OCI-LY7 (cell line): ENCODE data around the gene SMYD1. TPM values are rescaled to one million over a fixed set of nuclear protein-coding genes. Genes with fewer than 3 reads are reported as not detected.
"Not testable (repeated sequence)": the region's sequence is repeated elsewhere in the genome, so short reads cannot be mapped to it uniquely, and the experiment has no call there.

Experiments
- Bru-seq: library from RNA; stranded (reverse); fragments of 400-500 nt; gene quantifications from one replicate; lab custom pipeline; 2021; lab: Mats Ljungman, UMichigan
- BruChase-seq, 2 experiments: library from RNA; stranded (reverse); fragments of 400-500 nt; gene quantifications; one replicate each; lab custom pipeline; 2021; lab: Mats Ljungman, UMichigan
- BruUV-seq: library from RNA; stranded (reverse); fragments of 400-500 nt; replicated peaks from 2 replicates; lab custom pipeline; 2021; lab: Mats Ljungman, UMichigan
- CTCF ChIA-PET: fragments of 300-600 bp; sonication (Branson Sonifier 250); formaldehyde crosslinking; loops from one replicate; lab custom pipeline; 2022; ENCODE audit warnings: antibody characterized with exemption; ENCODE audit not compliant: unreplicated experiment; lab: Charles Lee
- POLR2A ChIA-PET: fragments of 300-600 bp; sonication (Branson Sonifier 250); formaldehyde crosslinking; loops from one replicate; lab custom pipeline; 2022; ENCODE audit warnings: antibody characterized with exemption; lab: Charles Lee
- DNase-seq: peaks from one replicate; pipeline ENCODE4 v3.0.0-alpha.2; 2015; ENCODE audit warnings: low spot score
- H2AFZ ChIP-seq: fragments of 200-600 bp; sonication (generic), shearing (Covaris generic); 2 replicates; pipeline ENCODE4 v1.6.1; 2014; ENCODE audit warnings: mild to moderate bottlenecking, antibody characterized with exemption, low read length, moderate library complexity
- H3K27ac ChIP-seq: fragments of 200-600 bp; sonication (generic); 2 replicates; pipeline ENCODE4 v1.5.1; 2014; ENCODE audit warnings: mixed run types, low read depth, mild to moderate bottlenecking, moderate library complexity, low read length, inconsistent platforms; ENCODE audit not compliant: poor library complexity, severe bottlenecking
- H3K36me3 ChIP-seq: fragments of 200-600 bp; sonication (generic); 2 replicates; pipeline ENCODE4 v1.6.1; 2014; ENCODE audit warnings: mild to moderate bottlenecking, antibody characterized with exemption, low read length, moderate library complexity, mixed read lengths; ENCODE audit not compliant: insufficient read depth
- H3K4me1 ChIP-seq: fragments of 200-600 bp; sonication (generic); 2 replicates; pipeline ENCODE4 v1.5.1; 2014; ENCODE audit warnings: mild to moderate bottlenecking, low read length; ENCODE audit not compliant: insufficient read depth, poor library complexity, severe bottlenecking
- H3K4me2 ChIP-seq: fragments of 200-600 bp; sonication (generic); 2 replicates; pipeline ENCODE4 v1.6.1; 2014; ENCODE audit warnings: mild to moderate bottlenecking, low read length
- H3K4me3 ChIP-seq: fragments of 200-600 bp; sonication (generic); 2 replicates; pipeline ENCODE4 v1.5.1; 2014; ENCODE audit warnings: mild to moderate bottlenecking, low read depth, low read length; ENCODE audit not compliant: poor library complexity, severe bottlenecking
- H3K79me2 ChIP-seq: fragments of 200-600 bp; sonication (generic); 2 replicates; pipeline ENCODE4 v1.6.1; 2016; ENCODE audit warnings: low read depth, mild to moderate bottlenecking, low read length, moderate library complexity, mixed read lengths; ENCODE audit not compliant: insufficient read depth
- H3K9me2 ChIP-seq: fragments of 200-600 bp; sonication (generic); 2 replicates; pipeline ENCODE4 v1.6.1; 2016; ENCODE audit warnings: mild to moderate bottlenecking, low read length, mixed read lengths; ENCODE audit not compliant: insufficient read depth
- H3K9me3 ChIP-seq: fragments of 200-600 bp; sonication (generic); 2 replicates; pipeline ENCODE4 v1.6.1; 2014; ENCODE audit warnings: mild to moderate bottlenecking, mixed run types, low read length, mixed read lengths
- H4K20me1 ChIP-seq: fragments of 200-600 bp; sonication (generic); 2 replicates; pipeline ENCODE4 v1.6.1; 2014; ENCODE audit warnings: mild to moderate bottlenecking, antibody characterized with exemption, low read length, moderate library complexity, mixed read lengths; ENCODE audit not compliant: insufficient read depth
- EZH2phosphoT487 ChIP-seq: fragments of 200-600 bp; sonication (generic); IDR thresholded peaks from 2 replicates; pipeline ENCODE4 v1.6.1; 2018; ENCODE audit warnings: low read depth, borderline replicate concordance, mild to moderate bottlenecking, mixed run types, antibody characterized with exemption, low read length, moderate library complexity, mixed read lengths
- intact Hi-C: fragments of 100-400 bp; cut with micrococcal nuclease; formaldehyde crosslinking; loops from one replicate; pipeline ENCODE4 v1.10.0; 2022; ENCODE audit not compliant: unreplicated experiment
- long read RNA-seq: library from polyadenylated mRNA; stranded (forward); transcript quantifications from one replicate; pipeline ENCODE4 v2.0.0, GENCODE V29; 2022
- total RNA-seq, 2 experiments: library from RNA; depleted of rRNA in 1 of 2; stranded (reverse); fragments of >200 nt in 1 of 2; shearing (Covaris generic) in 1 of 2; gene quantifications; 2 replicates each; pipeline ENCODE4 v1.2.3, GENCODE V29; 2014 to 2022
- TF ChIP-seq, protein P1 (sequence below): fragments of 200-600 bp; sonication (generic); conservative IDR thresholded peaks from 2 replicates; pipeline ENCODE4 v1.5.1; 2014; ENCODE audit warnings: mild to moderate bottlenecking, antibody characterized with exemption, low read length, moderate library complexity, mixed read lengths

SMYD1 gene
- total RNA-seq (2014; rRNA removed; shearing (Covaris generic)) = not detected in 2 replicates
- total RNA-seq (2022) = not detected in 2 replicates
- Bru-seq, nascent RNA = not detected
- BruChase-seq, experiment 1, labeled RNA remaining after a 6-hour chase = percentile 5 among the genes with signal in this experiment
- not detected for BruChase-seq, experiment 2, labeled RNA remaining after a 2-hour chase
- long read RNA-seq = 0 reads

DNA sequence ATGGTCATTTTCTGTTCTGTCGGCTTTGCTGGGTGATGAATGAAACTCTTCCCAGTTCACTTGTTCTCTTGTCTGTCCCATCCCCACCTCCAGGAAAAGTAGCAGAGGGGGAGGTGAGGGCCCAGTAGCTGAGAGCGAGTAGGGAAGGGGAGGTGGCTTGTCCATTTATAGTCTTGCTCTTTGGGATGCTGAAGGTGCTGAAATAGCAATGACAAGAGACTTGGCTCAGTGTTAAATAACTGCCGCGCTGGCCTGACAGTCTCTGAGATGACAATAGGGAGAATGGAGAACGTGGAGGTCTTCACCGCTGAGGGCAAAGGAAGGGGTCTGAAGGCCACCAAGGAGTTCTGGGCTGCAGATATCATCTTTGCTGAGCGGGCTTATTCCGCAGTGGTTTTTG is at the start of gene SMYD1:
SMYD1 (plus strand) TSS at position 228 of the 400 bp plus-strand sequence; CDS start at position 268, 40 bp downstream.
- no TSS peak for BruUV-seq

DNA sequence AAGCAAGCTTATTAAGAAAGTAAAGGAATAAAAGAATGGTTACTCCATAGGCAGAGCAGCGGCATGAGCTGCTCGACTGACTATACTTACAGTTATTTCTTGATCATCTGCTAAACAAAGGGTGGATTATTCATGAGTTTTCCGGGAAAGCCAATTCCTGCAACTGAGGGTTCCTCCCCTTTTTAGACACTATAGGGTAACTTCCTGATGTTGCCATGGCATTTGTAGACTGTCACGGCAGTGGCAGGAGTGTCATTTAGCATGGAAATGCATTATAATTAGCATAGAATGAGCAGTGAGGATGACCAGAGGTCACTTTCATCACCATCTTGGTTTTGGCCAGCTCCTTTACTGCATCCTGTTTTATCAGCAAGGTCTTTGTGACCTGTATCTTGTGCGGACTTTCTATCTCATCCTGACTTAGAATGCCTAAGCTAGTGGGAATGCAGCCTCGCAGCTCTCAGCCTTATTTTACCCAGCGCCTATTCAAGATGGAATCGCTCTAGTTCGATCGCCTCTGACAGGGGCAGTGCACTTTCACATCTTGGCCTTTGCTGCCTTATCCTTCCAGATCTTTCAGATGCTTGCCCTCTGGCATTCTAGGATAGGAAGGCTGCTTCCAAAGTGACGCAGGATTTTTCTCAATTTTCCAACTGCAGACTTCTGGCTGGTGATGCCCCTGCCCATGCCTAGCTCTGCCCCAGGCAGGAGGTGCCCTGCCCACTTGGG is 49.4 kb upstream of the SMYD1 start:
- not testable (repeated sequence) for BruUV-seq

More for the DNA sequence above, at the start of gene SMYD1:
- H3K27ac ChIP-seq = no peak within 1 kb of the TSS
- CTCF ChIA-PET = no interaction called here
- H2AFZ ChIP-seq = no peak within 1 kb of the TSS
- intact Hi-C loops = no loop called here
- no peak within 1 kb of the TSS for H3K4me3 ChIP-seq
- no peak for DNase-seq
- H3K9me3 ChIP-seq = no peaks in the 10 kb centered on the region
- H4K20me1 ChIP-seq = no peaks in the 10 kb centered on the region
- H3K9me2 ChIP-seq = no peaks in the 10 kb centered on the region
- TF ChIP-seq EZH2phosphoT487 = no peak
- TF ChIP-seq, protein P1, sequence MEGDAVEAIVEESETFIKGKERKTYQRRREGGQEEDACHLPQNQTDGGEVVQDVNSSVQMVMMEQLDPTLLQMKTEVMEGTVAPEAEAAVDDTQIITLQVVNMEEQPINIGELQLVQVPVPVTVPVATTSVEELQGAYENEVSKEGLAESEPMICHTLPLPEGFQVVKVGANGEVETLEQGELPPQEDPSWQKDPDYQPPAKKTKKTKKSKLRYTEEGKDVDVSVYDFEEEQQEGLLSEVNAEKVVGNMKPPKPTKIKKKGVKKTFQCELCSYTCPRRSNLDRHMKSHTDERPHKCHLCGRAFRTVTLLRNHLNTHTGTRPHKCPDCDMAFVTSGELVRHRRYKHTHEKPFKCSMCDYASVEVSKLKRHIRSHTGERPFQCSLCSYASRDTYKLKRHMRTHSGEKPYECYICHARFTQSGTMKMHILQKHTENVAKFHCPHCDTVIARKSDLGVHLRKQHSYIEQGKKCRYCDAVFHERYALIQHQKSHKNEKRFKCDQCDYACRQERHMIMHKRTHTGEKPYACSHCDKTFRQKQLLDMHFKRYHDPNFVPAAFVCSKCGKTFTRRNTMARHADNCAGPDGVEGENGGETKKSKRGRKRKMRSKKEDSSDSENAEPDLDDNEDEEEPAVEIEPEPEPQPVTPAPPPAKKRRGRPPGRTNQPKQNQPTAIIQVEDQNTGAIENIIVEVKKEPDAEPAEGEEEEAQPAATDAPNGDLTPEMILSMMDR = no peak
- no peaks in the 10 kb centered on the region for H3K4me1 ChIP-seq
- no peak within 1 kb of the TSS for H3K4me2 ChIP-seq
- no peaks in the 10 kb centered on the region for H3K36me3 ChIP-seq
- POLR2A ChIA-PET = no interaction called here
- no peaks in the 10 kb centered on the region for H3K79me2 ChIP-seq

DNA sequence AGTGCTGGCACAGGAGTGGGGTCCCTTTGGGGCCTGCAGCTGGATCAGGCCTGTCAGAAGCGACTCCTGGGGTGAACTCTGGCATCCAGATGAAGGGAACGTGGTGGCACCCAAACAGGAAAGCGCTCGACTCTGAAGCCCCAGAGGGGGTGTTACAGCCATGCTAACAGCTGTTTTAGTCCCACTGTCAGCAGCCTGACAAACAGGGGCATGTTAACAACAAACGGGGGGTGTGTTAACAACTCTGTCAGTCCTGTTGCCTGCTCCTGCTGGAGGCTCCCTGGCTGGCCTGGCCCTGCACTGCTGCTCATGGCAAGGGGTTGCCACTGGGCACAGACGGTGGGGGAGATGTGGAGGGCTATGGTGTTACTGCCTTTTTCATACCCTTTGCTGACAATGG is 48.7 kb upstream of the SMYD1 start:
- ChIA-PET CTCF (no interaction called here), POLR2A (no interaction called here)
- DNase-seq = no peak
- Histone ChIP-seq H3K9me3 (no peaks in the 10 kb centered on the region; the same call in 1 of the 2 replicates), H3K36me3 (no peaks in the 10 kb centered on the region), H3K4me1 (peaks cover 15% of the 10 kb centered on the region), H3K4me2 (no peak overlapping the region), H4K20me1 (no peaks in the 10 kb centered on the region), H3K79me2 (no peaks in the 10 kb centered on the region), H3K4me3 (no peak overlapping the region), H2AFZ (no peak overlapping the region), H3K9me2 (no peaks in the 10 kb centered on the region), H3K27ac (no peak overlapping the region)
- intact Hi-C loops = loop anchor here (5.0 kb wide), 1 partner anchor 33 kb away; no protein-coding TSS in a partner anchor
- no TSS peak for BruUV-seq
- TF ChIP-seq, protein P1 = no peak
- no peak for TF ChIP-seq EZH2phosphoT487

More for the DNA sequence above, 49.4 kb upstream of the SMYD1 start:
- H3K9me3 ChIP-seq, H4K20me1 ChIP-seq, DNase-seq, H3K4me3 ChIP-seq, H2AFZ ChIP-seq, H3K79me2 ChIP-seq, H3K9me2 ChIP-seq, H3K27ac ChIP-seq, POLR2A ChIA-PET, H3K4me2 ChIP-seq, CTCF ChIA-PET, H3K36me3 ChIP-seq: not testable (repeated sequence)
- H3K4me1 ChIP-seq = peaks cover 15% of the 10 kb centered on the region
- intact Hi-C loops = loop anchor here (5.0 kb wide), 1 partner anchor 34 kb away; no protein-coding TSS in a partner anchor
